ENCODE measurements around the gene CRAT.

- TF ChIP-seq CTCF (IDR thresholded peaks at IDR 0.05) (no peak), POLR2A (IDR thresholded peaks at IDR 0.05) (no peak), EP300 (IDR thresholded peaks at IDR 0.05) (no peak), POLR2AphosphoS5 (IDR thresholded peaks at IDR 0.05) (no peak)
Observed at GRCh38 chr9:129100383-129101169, 10.0 kb downstream of the CRAT start.
